Stimulated activated CD4-positive, alpha-beta T cell treated with anti-CD3 and anti-CD28 coated beads, Interleukin-4, amount 100 ng/mL, for 48 hours (primary cell): ENCODE measurements around the gene USP27X.

Experiments used
- DNase-seq, 2 donors: peaks; one replicate each; pipeline ENCODE4 v3.0.0-alpha.2; 2020; ENCODE audit warnings: low read depth in 2 of 2

USP27X gene

GRCh38 chrX:49884290-49884862, 5.1 kb downstream of the USP27X start:
- DNase-seq = peak; percentile 37 to 51

GRCh38 chrX:49892542-49892941, 13.3 kb downstream of the USP27X start:
- no peak for DNase-seq

- DNase-seq = no peak
These were observed 17.7 kb downstream of the USP27X start for GRCh38 chrX:49896951-49897350.

GRCh38 chrX:49901048-49901447, 21.8 kb downstream of the USP27X start:
- no peak for DNase-seq

GRCh38 chrX:49910344-49910743, 31.1 kb downstream of the USP27X start:
- no peak for DNase-seq

- DNase-seq = no peak
These were observed 32.8 kb downstream of the USP27X start for GRCh38 chrX:49912086-49912485.

- no peak for DNase-seq
These were observed 33.6 kb downstream of the USP27X start for GRCh38 chrX:49912861-49913260.

- DNase-seq = peak in 1 of 2 donors; percentile 26
These were observed 36.3 kb downstream of the USP27X start for GRCh38 chrX:49915361-49916222.

GRCh38 chrX:49919617-49920016, 40.3 kb downstream of the USP27X start:
- no peak for DNase-seq

- no peak for DNase-seq
These were observed 41.8 kb downstream of the USP27X start for GRCh38 chrX:49921109-49921508.

GRCh38 chrX:49922291-49923241, 43.3 kb downstream of the USP27X start, which contains the start of gene CLCN5:
CLCN5 (plus strand) TSS chrX:49922596; CDS start chrX:49925299, 2,703 bp downstream.
- DNase-seq = peak; percentile 81 to 89

- no peak for DNase-seq
These were observed 45.9 kb downstream of the USP27X start for GRCh38 chrX:49925176-49925575.

GRCh38 chrX:49930039-49930438, 50.8 kb downstream of the USP27X start:
- no peak for DNase-seq
